Prostate gland (tissue), 2 donors: ENCODE data around the gene GSTM3. TPM values are rescaled to one million over a fixed set of nuclear protein-coding genes. Genes with fewer than 3 reads are reported as not detected.

Experiments used
- DNase-seq: peaks from one replicate; pipeline ENCODE4 v3.0.0-alpha.2; 2019; ENCODE audit warnings: low spot score
- H3K27ac ChIP-seq, 2 donors: fragments of 200-600 bp; sonication (generic); 2 replicates each; pipeline ENCODE4 v1.5.1; 2017 to 2019
- H3K27me3 ChIP-seq: fragments of 200-600 bp; sonication (generic); replicated peaks from 2 replicates; pipeline ENCODE4 v1.5.1; 2019; ENCODE audit not compliant: insufficient read depth
- H3K36me3 ChIP-seq, 2 donors: fragments of 200-600 bp; sonication (generic); 1 replicate in 1 of 2; 2 replicates in 1 of 2; pipeline versions ENCODE4 v1.5.1 to v1.8.1; 2017 to 2019
- H3K4me1 ChIP-seq: fragments of 200-600 bp; sonication (generic); replicated peaks from 2 replicates; pipeline ENCODE4 v1.5.1; 2019
- H3K4me3 ChIP-seq, 2 donors: fragments of 200-600 bp; sonication (generic); 2 replicates each; pipeline ENCODE4 v1.5.1; 2017 to 2019
- H3K9me3 ChIP-seq: fragments of 200-600 bp; sonication (generic); 2 replicates; pipeline ENCODE4 v1.5.1; 2017
- CTCF ChIP-seq, 4 experiments: fragments of 200-600 bp in 2 of 4; fragments of 450-650 bp in 2 of 4; sonication (generic) in 2 of 4; IDR thresholded peaks; 1 replicate in 3 of 4; 2 replicates in 1 of 4; pipeline ENCODE4 v1.5.1; 2016 to 2019; ENCODE audit warnings: antibody characterized with exemption in 4 of 4, mild to moderate bottlenecking in 2 of 4, moderate library complexity in 2 of 4
- POLR2A ChIP-seq: fragments of 450-650 bp; IDR thresholded peaks from one replicate; pipeline ENCODE4 v1.6.1; 2016; ENCODE audit warnings: antibody characterized with exemption, mild to moderate bottlenecking
- POLR2AphosphoS5 ChIP-seq: sonication (generic); formaldehyde crosslinking; IDR thresholded peaks from one replicate; pipeline ENCODE4 v1.6.1; 2017; ENCODE audit warnings: antibody characterized with exemption
- WGBS: methylation state at CpG from one replicate; pipeline ENCODE4 v1.1.5; 2018; 5-methylcytosine and 5-hydroxymethylcytosine counted together
- intact Hi-C: fragments of 100-400 bp; cut with DNase I; formaldehyde crosslinking; loops from one replicate; pipeline ENCODE4 v1.14.2; 2022
- total RNA-seq, 2 donors: library from RNA; depleted of rRNA; stranded (reverse); fragments of >200 nt; gene quantifications; one replicate each; pipeline ENCODE4 v1.1.0, GENCODE V29; 2016

GSTM3 gene
- total RNA-seq, 2 donors from 2014 or later: 103 to 383 TPM

- intact Hi-C loops: no loop called here
- Histone ChIP-seq H3K4me1 (peaks cover 10% of the 10 kb centered on the region), H3K27ac (no peak overlapping the region)
These were observed 44.7 kb upstream of the GSTM3 start for GRCh38 chr1:109785446-109786111.

GRCh38 chr1:109784551-109785252 is 43.9 kb upstream of the GSTM3 start:
- DNase-seq: no peak
- Histone ChIP-seq H3K27me3 (no peaks in the 10 kb centered on the region), H3K4me1 (peaks cover 10% of the 10 kb centered on the region), H3K36me3 (no peaks in the 10 kb centered on the region), H3K27ac (no peak overlapping the region), H3K4me3 (no peak overlapping the region), H3K9me3 (no peaks in the 10 kb centered on the region)
- no peak for TF ChIP-seq POLR2AphosphoS5
- no peak for TF ChIP-seq CTCF (IDR thresholded peaks at IDR 0.05)
- TF ChIP-seq POLR2A: no peak
- intact Hi-C loops: no loop called here
- 89% methylated on average over 5 of the region's 5 CpGs for WGBS

More at GRCh38 chr1:109785446-109786111, 44.7 kb upstream of the GSTM3 start:
- H3K27me3 ChIP-seq: no peaks in the 10 kb centered on the region
- TF ChIP-seq POLR2AphosphoS5: no peak
- no peak for TF ChIP-seq CTCF (IDR thresholded peaks at IDR 0.05)
- no peak for TF ChIP-seq POLR2A
- 95% methylated on average over 4 of the region's 4 CpGs for WGBS
- H3K9me3 ChIP-seq: no peaks in the 10 kb centered on the region
- DNase-seq: no peak
- no peaks in the 10 kb centered on the region for H3K36me3 ChIP-seq
- no peak overlapping the region for H3K4me3 ChIP-seq

GRCh38 chr1:109783436-109783835 is 42.6 kb upstream of the GSTM3 start:
- H3K9me3 ChIP-seq: no peaks in the 10 kb centered on the region
- WGBS: 39% methylated on average over 7 of the region's 8 CpGs
- intact Hi-C loops: no loop called here
- no peaks in the 10 kb centered on the region for H3K27me3 ChIP-seq
- TF ChIP-seq POLR2AphosphoS5: peak; percentile 82
- no peak for TF ChIP-seq POLR2A
- TF ChIP-seq CTCF (IDR thresholded peaks at IDR 0.05): no peak
- peak; percentile 76 for DNase-seq
- H3K36me3 ChIP-seq: no peaks in the 10 kb centered on the region
- peaks cover 10% of the 10 kb centered on the region for H3K4me1 ChIP-seq
- H3K27ac ChIP-seq: peak overlapping the region; percentile 25 to 40
- H3K4me3 ChIP-seq: no peak overlapping the region

- TF ChIP-seq CTCF (IDR thresholded peaks at IDR 0.05): no peak
- no peak for TF ChIP-seq POLR2AphosphoS5
- no peak for TF ChIP-seq POLR2A
- 62% methylated on average over 4 of the region's 4 CpGs for whole genome bisulfite sequencing
- H3K36me3 ChIP-seq: no peaks in the 10 kb centered on the region
- no peaks in the 10 kb centered on the region for H3K9me3 ChIP-seq
- intact Hi-C loops: no loop called here
- no peak overlapping the region for H3K4me3 ChIP-seq
- peaks cover 10% of the 10 kb centered on the region for H3K4me1 ChIP-seq
- no peak for DNase-seq
- no peaks in the 10 kb centered on the region for H3K27me3 ChIP-seq
- H3K27ac ChIP-seq: peak overlapping the region; percentile 25 to 40
These were observed 42.1 kb upstream of the GSTM3 start for GRCh38 chr1:109782927-109783326.
